ENCODE results near the gene DCC.

The DCC gene

GRCh38 chr18:52339891-52340371 lies at the start of gene DCC:
Gene DCC (plus strand): TSS chr18:52340197. CDS start chr18:52340788, 591 bp downstream.
- no peak for DNase-seq (ENCODE audit: low spot score)

GRCh38 chr18:52310651-52311050 lies 29.3 kb upstream of the DCC start:
- no peak for DNase-seq (ENCODE audit: low spot score)

GRCh38 chr18:52311331-52311730 lies 28.7 kb upstream of the DCC start:
- no peak for DNase-seq (ENCODE audit: low spot score)

- DNase-seq (ENCODE audit: low spot score), result no peak
These were observed 27.7 kb upstream of the DCC start for GRCh38 chr18:52312346-52312745.

GRCh38 chr18:52313213-52313612 lies 26.8 kb upstream of the DCC start:
- DNase-seq (ENCODE audit: low spot score), result no peak

GRCh38 chr18:52319424-52319983 lies 20.5 kb upstream of the DCC start:
- DNase-seq (ENCODE audit: low spot score), result no peak

- DNase-seq (ENCODE audit: low spot score), result no peak
These were observed 17.7 kb upstream of the DCC start for GRCh38 chr18:52322307-52322706.

- no peak for DNase-seq (ENCODE audit: low spot score)
These were observed 16.2 kb upstream of the DCC start for GRCh38 chr18:52323802-52324201.

- no peak for DNase-seq (ENCODE audit: low spot score)
These were observed 14.0 kb upstream of the DCC start for GRCh38 chr18:52325997-52326396.

- DNase-seq (ENCODE audit: low spot score), result no peak
These were observed 6.1 kb upstream of the DCC start for GRCh38 chr18:52333860-52334259.

GRCh38 chr18:52334307-52334706 lies 5.7 kb upstream of the DCC start:
- no peak for DNase-seq (ENCODE audit: low spot score)

GRCh38 chr18:52334896-52335295 lies 5.1 kb upstream of the DCC start:
- DNase-seq (ENCODE audit: low spot score), result no peak

GRCh38 chr18:52337276-52337675 lies 2.7 kb upstream of the DCC start:
- no peak for DNase-seq (ENCODE audit: low spot score)

GRCh38 chr18:52340406-52341102 lies 557 bp downstream of the DCC start:
- no peak for DNase-seq (ENCODE audit: low spot score)

GRCh38 chr18:52341103-52341432 lies 1.1 kb downstream of the DCC start:
- DNase-seq (ENCODE audit: low spot score), result no peak

- no peak for DNase-seq (ENCODE audit: low spot score)
These were observed 1.8 kb downstream of the DCC start for GRCh38 chr18:52341608-52342381.

- DNase-seq (ENCODE audit: low spot score), result no peak
These were observed 2.5 kb downstream of the DCC start for GRCh38 chr18:52342456-52342855.

- DNase-seq (ENCODE audit: low spot score), result no peak
These were observed 3.1 kb downstream of the DCC start for GRCh38 chr18:52343138-52343537.

GRCh38 chr18:52343731-52344340 lies 3.8 kb downstream of the DCC start:
- DNase-seq (ENCODE audit: low spot score), result no peak

GRCh38 chr18:52344881-52345280 lies 4.9 kb downstream of the DCC start:
- no peak for DNase-seq (ENCODE audit: low spot score)

GRCh38 chr18:52345428-52345827 lies 5.4 kb downstream of the DCC start:
- DNase-seq (ENCODE audit: low spot score), result no peak

GRCh38 chr18:52348209-52348608 lies 8.2 kb downstream of the DCC start:
- peak; percentile 47 for DNase-seq (ENCODE audit: low spot score)

GRCh38 chr18:52349498-52349897 lies 9.5 kb downstream of the DCC start:
- no peak for DNase-seq (ENCODE audit: low spot score)
